ENCODE results near the gene EXD2.
"Not testable (repeated sequence)": the region's sequence is repeated elsewhere in the genome, so short reads cannot be mapped to it uniquely, and the experiment has no call there.

The EXD2 gene

GRCh38 chr14:69191340-69192111 lies at the start of gene EXD2:
EXD2 (plus strand) TSS chr14:69191498; CDS start chr14:69209471, 17,973 bp downstream.
- DNase-seq (ENCODE audit: low spot score) = peak; percentile 86

GRCh38 chr14:69141550-69141949 lies 49.7 kb upstream of the EXD2 start:
- DNase-seq (ENCODE audit: low spot score) = no peak

GRCh38 chr14:69142101-69142500 lies 49.2 kb upstream of the EXD2 start:
- DNase-seq (ENCODE audit: low spot score) = no peak

GRCh38 chr14:69149461-69150244 lies 41.6 kb upstream of the EXD2 start:
- DNase-seq (ENCODE audit: low spot score) = no peak

- peak; percentile 92 for DNase-seq (ENCODE audit: low spot score)
Measured at GRCh38 chr14:69151458-69152180, 39.7 kb upstream of the EXD2 start.

GRCh38 chr14:69152181-69152901 lies 39.0 kb upstream of the EXD2 start:
- DNase-seq (ENCODE audit: low spot score) = peak; percentile 55

- DNase-seq (ENCODE audit: low spot score) = no peak
Measured at GRCh38 chr14:69152902-69153151, 38.5 kb upstream of the EXD2 start, which contains the start of gene DCAF5. DCAF5 (minus strand) TSS chr14:69153119; CDS start chr14:69152978, 141 bp downstream.

GRCh38 chr14:69153152-69153872 lies 38.0 kb upstream of the EXD2 start:
- DNase-seq (ENCODE audit: low spot score) = peak; percentile 93

GRCh38 chr14:69153873-69154270 lies 37.4 kb upstream of the EXD2 start:
- no peak for DNase-seq (ENCODE audit: low spot score)

GRCh38 chr14:69154779-69155178 lies 36.5 kb upstream of the EXD2 start:
- DNase-seq (ENCODE audit: low spot score) = no peak

- no peak for DNase-seq (ENCODE audit: low spot score)
Measured at GRCh38 chr14:69156224-69156623, 35.1 kb upstream of the EXD2 start.

GRCh38 chr14:69161590-69161989 lies 29.7 kb upstream of the EXD2 start:
- DNase-seq (ENCODE audit: low spot score) = no peak

GRCh38 chr14:69165787-69166186 lies 25.5 kb upstream of the EXD2 start:
- DNase-seq (ENCODE audit: low spot score) = not testable (repeated sequence)

- DNase-seq (ENCODE audit: low spot score) = no peak
Measured at GRCh38 chr14:69170839-69171238, 20.5 kb upstream of the EXD2 start.

GRCh38 chr14:69171569-69171968 lies 19.7 kb upstream of the EXD2 start:
- DNase-seq (ENCODE audit: low spot score) = no peak

- no peak for DNase-seq (ENCODE audit: low spot score)
Measured at GRCh38 chr14:69175130-69175529, 16.2 kb upstream of the EXD2 start.

GRCh38 chr14:69181491-69181890 lies 9.8 kb upstream of the EXD2 start:
- DNase-seq (ENCODE audit: low spot score) = no peak

GRCh38 chr14:69182580-69182979 lies 8.7 kb upstream of the EXD2 start:
- DNase-seq (ENCODE audit: low spot score) = not testable (repeated sequence)

- no peak for DNase-seq (ENCODE audit: low spot score)
Measured at GRCh38 chr14:69183735-69184134, 7.6 kb upstream of the EXD2 start.

- no peak for DNase-seq (ENCODE audit: low spot score)
Measured at GRCh38 chr14:69190191-69190590, 1.1 kb upstream of the EXD2 start.

- no peak for DNase-seq (ENCODE audit: low spot score)
Measured at GRCh38 chr14:69193721-69194120, 2.4 kb downstream of the EXD2 start.

Measured in D341Med (cell line).